Neural crest cell (in vitro differentiated cells): ENCODE measurements around the gene PRXL2A. TPM values are rescaled to one million over a fixed set of nuclear protein-coding genes. Genes with fewer than 3 reads are reported as not detected.

Source experiments
- DNase-seq: peaks from one replicate; pipeline ENCODE4 v3.0.0; 2021; ENCODE audit warnings: low read depth, mixed read lengths, low spot score
- H3K27ac Mint-ChIP-seq: one replicate; pipeline ENCODE4 v1.8.0; 2021; ENCODE audit warnings: mild to moderate bottlenecking, mixed read lengths; ENCODE audit not compliant: unreplicated experiment
- H3K27me3 Mint-ChIP-seq: 2 replicates; pipeline ENCODE4 v1.8.0; 2021; ENCODE audit warnings: low read depth, mild to moderate bottlenecking, mixed read lengths
- H3K36me3 Mint-ChIP-seq: 2 replicates; pipeline ENCODE4 v1.8.0; 2021; ENCODE audit warnings: low read depth, mild to moderate bottlenecking, mixed read lengths
- H3K4me1 Mint-ChIP-seq: 2 replicates; pipeline ENCODE4 v1.8.0; 2021; ENCODE audit warnings: mixed read lengths
- H3K4me3 Mint-ChIP-seq: one replicate; pipeline ENCODE4 v1.8.0; 2021; ENCODE audit warnings: mild to moderate bottlenecking, mixed read lengths
- H3K9me3 Mint-ChIP-seq: 2 replicates; pipeline ENCODE4 v1.8.0; 2021; ENCODE audit warnings: mixed read lengths
- CTCF ChIP-seq: fragments of 200-600 bp; sonication (generic); conservative IDR thresholded peaks from 2 replicates; pipeline ENCODE4 v1.5.0; 2021; ENCODE audit warnings: antibody characterized with exemption, mild to moderate bottlenecking
- total RNA-seq: library from RNA; stranded (reverse); gene quantifications from 2 replicates; pipeline ENCODE4 v1.2.1, GENCODE V29; 2021

The PRXL2A gene
- total RNA-seq, 1 donor from 2014 or later: 161 TPM

- no peak for DNase-seq
- no peak overlapping the region for H3K27ac Mint-ChIP-seq
- no peak overlapping the region for H3K4me3 Mint-ChIP-seq
- peaks cover 4% of the 10 kb centered on the region for H3K27me3 Mint-ChIP-seq
- H3K36me3 Mint-ChIP-seq: peaks cover 6% of the 10 kb centered on the region
- H3K9me3 Mint-ChIP-seq: peaks cover 12% of the 10 kb centered on the region
- TF ChIP-seq CTCF: no peak
- peaks cover 17% of the 10 kb centered on the region for H3K4me1 Mint-ChIP-seq
These were observed 34.8 kb upstream of the PRXL2A start for GRCh38 chr10:80373502-80373901.

GRCh38 chr10:80379701-80380100 is 28.6 kb upstream of the PRXL2A start:
- H3K9me3 Mint-ChIP-seq: no peaks in the 10 kb centered on the region
- TF ChIP-seq CTCF: no peak
- no peak overlapping the region for H3K4me3 Mint-ChIP-seq
- no peak for DNase-seq
- H3K36me3 Mint-ChIP-seq: no peaks in the 10 kb centered on the region
- no peak overlapping the region for H3K27ac Mint-ChIP-seq
- H3K27me3 Mint-ChIP-seq: peaks cover 4% of the 10 kb centered on the region
- no peaks in the 10 kb centered on the region for H3K4me1 Mint-ChIP-seq

- no peaks in the 10 kb centered on the region for H3K9me3 Mint-ChIP-seq
- no peaks in the 10 kb centered on the region for H3K4me1 Mint-ChIP-seq
- no peaks in the 10 kb centered on the region for H3K36me3 Mint-ChIP-seq
- no peak overlapping the region for H3K27ac Mint-ChIP-seq
- no peak for TF ChIP-seq CTCF
- no peak for DNase-seq
- H3K27me3 Mint-ChIP-seq: peaks cover 4% of the 10 kb centered on the region
- no peak overlapping the region for H3K4me3 Mint-ChIP-seq
These were observed 28.2 kb upstream of the PRXL2A start for GRCh38 chr10:80380185-80380584.

GRCh38 chr10:80382989-80383388 is 25.4 kb upstream of the PRXL2A start:
- Mint-ChIP-seq H3K27ac (no peak overlapping the region), H3K4me3 (no peak overlapping the region), H3K27me3 (no peaks in the 10 kb centered on the region), H3K4me1 (no peaks in the 10 kb centered on the region), H3K36me3 (no peaks in the 10 kb centered on the region), H3K9me3 (no peaks in the 10 kb centered on the region)
- peak; percentile 24 for DNase-seq
- TF ChIP-seq CTCF: peak; percentile 75

DNA sequence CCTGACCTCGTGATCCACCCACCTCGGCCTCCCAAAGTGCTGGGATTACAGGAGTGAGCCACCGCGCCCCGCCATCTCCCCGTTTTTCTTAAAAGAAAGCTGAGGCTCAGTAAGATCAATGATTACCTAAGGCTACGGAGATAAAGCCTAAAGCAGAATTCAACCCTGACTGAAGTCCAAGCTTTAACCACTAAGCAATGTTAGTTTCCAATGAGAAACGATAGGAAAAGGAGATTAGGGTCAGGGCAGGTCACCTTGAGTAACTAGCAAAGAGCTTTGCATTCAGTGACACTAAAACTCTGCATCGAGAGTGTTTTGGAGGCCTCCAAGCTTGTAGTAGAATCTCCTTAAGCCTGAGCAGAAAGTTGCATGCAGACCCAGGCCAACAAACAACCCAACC is 17.6 kb upstream of the PRXL2A start:
- no peaks in the 10 kb centered on the region for H3K4me1 Mint-ChIP-seq
- no peak for TF ChIP-seq CTCF

DNA sequence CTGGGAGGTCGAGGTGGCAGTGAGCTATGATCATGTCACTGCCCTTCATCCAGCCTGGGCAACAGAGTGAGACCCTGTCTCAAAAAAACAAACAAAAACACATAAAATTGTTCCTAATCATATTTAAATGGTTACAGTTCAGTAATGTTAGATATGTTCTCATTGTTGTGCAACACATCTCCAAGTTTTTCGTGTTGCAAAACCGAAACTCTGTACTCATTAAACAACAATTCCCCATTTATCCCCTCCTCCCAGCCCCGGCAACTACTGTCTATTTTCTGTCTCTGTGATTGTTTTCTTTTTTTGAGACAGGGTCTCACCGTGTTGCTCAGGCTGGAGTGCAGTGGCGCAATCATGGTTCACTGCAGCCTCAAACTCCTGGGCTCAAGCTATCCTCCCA is 16.1 kb upstream of the PRXL2A start:
- Mint-ChIP-seq H3K27ac (no peak overlapping the region), H3K36me3 (no peaks in the 10 kb centered on the region), H3K4me3 (no peak overlapping the region)

More for the DNA sequence above, 17.6 kb upstream of the PRXL2A start:
- H3K9me3 Mint-ChIP-seq: no peaks in the 10 kb centered on the region
- H3K27me3 Mint-ChIP-seq: no peaks in the 10 kb centered on the region
- DNase-seq: no peak
- H3K36me3 Mint-ChIP-seq: no peaks in the 10 kb centered on the region
- no peak overlapping the region for H3K27ac Mint-ChIP-seq
- H3K4me3 Mint-ChIP-seq: no peak overlapping the region

More for the DNA sequence above, 16.1 kb upstream of the PRXL2A start:
- H3K9me3 Mint-ChIP-seq: no peaks in the 10 kb centered on the region
- no peak for DNase-seq
- no peaks in the 10 kb centered on the region for H3K4me1 Mint-ChIP-seq
- H3K27me3 Mint-ChIP-seq: no peaks in the 10 kb centered on the region
- TF ChIP-seq CTCF: no peak
